Measurements from ENCODE around the gene TP73.

DNA sequence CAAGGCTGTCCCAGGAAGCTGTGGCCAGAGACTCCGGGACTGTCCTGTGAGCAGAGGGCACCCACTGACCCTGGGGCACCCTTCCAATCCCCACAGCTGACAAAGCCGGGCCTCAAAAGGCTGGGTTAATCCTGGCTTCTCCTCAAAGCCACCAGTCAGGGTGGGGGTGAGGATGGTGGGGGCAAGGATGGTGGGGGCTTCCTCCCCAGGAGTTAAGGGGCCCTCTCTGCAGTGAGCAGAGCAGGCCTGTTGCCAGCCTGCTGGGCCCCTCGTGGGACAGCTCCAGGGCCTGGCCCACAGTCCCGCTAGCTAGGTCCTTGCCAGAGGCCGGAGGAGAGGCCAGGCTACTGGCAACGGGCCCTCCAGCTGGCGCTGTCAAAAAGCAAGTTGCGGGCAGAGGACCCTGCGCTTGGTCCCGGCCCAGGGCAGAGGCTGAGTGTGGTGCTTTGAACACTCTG is 62.0 kb downstream of the TP73 start:
- TF ChIP-seq POLR2AphosphoS5 (IDR thresholded peaks at IDR 0.05; ENCODE audit: low read depth, low read length) (no peak), POLR2A (IDR thresholded peaks at IDR 0.05; ENCODE audit: borderline replicate concordance, extremely low read depth, insufficient read depth, insufficient read length) (no peak), RAD21 (IDR thresholded peaks at IDR 0.05; ENCODE audit: low read depth) (no peak), YY1 (IDR thresholded peaks at IDR 0.05; ENCODE audit: extremely low read depth, insufficient replicate concordance, low read depth, low read length) (no peak), EZH2phosphoT487 (IDR thresholded peaks at IDR 0.05; ENCODE audit: borderline replicate concordance) (no peak), SP1 (IDR thresholded peaks at IDR 0.05; ENCODE audit: low read depth) (no peak), SIN3A (IDR thresholded peaks at IDR 0.05; ENCODE audit: low read depth) (no peak)
- TF ChIP-seq, protein P1, sequence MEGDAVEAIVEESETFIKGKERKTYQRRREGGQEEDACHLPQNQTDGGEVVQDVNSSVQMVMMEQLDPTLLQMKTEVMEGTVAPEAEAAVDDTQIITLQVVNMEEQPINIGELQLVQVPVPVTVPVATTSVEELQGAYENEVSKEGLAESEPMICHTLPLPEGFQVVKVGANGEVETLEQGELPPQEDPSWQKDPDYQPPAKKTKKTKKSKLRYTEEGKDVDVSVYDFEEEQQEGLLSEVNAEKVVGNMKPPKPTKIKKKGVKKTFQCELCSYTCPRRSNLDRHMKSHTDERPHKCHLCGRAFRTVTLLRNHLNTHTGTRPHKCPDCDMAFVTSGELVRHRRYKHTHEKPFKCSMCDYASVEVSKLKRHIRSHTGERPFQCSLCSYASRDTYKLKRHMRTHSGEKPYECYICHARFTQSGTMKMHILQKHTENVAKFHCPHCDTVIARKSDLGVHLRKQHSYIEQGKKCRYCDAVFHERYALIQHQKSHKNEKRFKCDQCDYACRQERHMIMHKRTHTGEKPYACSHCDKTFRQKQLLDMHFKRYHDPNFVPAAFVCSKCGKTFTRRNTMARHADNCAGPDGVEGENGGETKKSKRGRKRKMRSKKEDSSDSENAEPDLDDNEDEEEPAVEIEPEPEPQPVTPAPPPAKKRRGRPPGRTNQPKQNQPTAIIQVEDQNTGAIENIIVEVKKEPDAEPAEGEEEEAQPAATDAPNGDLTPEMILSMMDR (IDR thresholded peaks at IDR 0.05 in 2 of 3, conservative IDR thresholded peaks at IDR 0.05 in 1 of 3; ENCODE audit: borderline replicate concordance in 1 of 3, insufficient read depth in 1 of 3, low read depth in 2 of 3, low read length in 2 of 3) = no peak
- TF ChIP-seq, protein P2, sequence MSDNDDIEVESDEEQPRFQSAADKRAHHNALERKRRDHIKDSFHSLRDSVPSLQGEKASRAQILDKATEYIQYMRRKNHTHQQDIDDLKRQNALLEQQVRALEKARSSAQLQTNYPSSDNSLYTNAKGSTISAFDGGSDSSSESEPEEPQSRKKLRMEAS (IDR thresholded peaks at IDR 0.05) = no peak
